KMS-11 (cell line): ENCODE measurements around the gene LMCD1.

ENCODE experiments used
- H2AFZ ChIP-seq: fragments of 200-600 bp; sonication (generic); 2 replicates; pipeline ENCODE4 v1.6.1; 2016; ENCODE audit warnings: antibody characterized with exemption, mixed run types, low read depth
- H3K27ac ChIP-seq: fragments of 200-600 bp; sonication (generic); 2 replicates; pipeline ENCODE4 v1.6.1; 2016; ENCODE audit warnings: mild to moderate bottlenecking, mixed run types
- H3K27me3 ChIP-seq: fragments of 200-600 bp; sonication (generic); 2 replicates; pipeline ENCODE4 v1.6.1; 2017; ENCODE audit warnings: mild to moderate bottlenecking, low read depth, mixed run types, moderate library complexity; ENCODE audit not compliant: insufficient read depth
- H3K36me3 ChIP-seq: fragments of 200-600 bp; sonication (generic); 2 replicates; pipeline ENCODE4 v1.6.1; 2017; ENCODE audit warnings: mild to moderate bottlenecking, mixed run types; ENCODE audit not compliant: insufficient read depth
- H3K4me1 ChIP-seq: fragments of 200-600 bp; sonication (generic); 2 replicates; pipeline ENCODE4 v1.6.1; 2016; ENCODE audit warnings: mild to moderate bottlenecking, low read depth, mixed run types; ENCODE audit not compliant: poor library complexity, severe bottlenecking
- H3K4me2 ChIP-seq: fragments of 200-600 bp; sonication (generic); 2 replicates; pipeline ENCODE4 v1.7.0; 2016; ENCODE audit warnings: mild to moderate bottlenecking, mixed run types
- H3K4me3 ChIP-seq: fragments of 200-600 bp; sonication (generic); IDR thresholded peaks from 2 replicates; pipeline ENCODE4 v1.6.1; 2017; ENCODE audit warnings: low read depth, low read length, mixed read lengths; ENCODE audit not compliant: insufficient read depth
- H3K79me2 ChIP-seq: fragments of 200-600 bp; sonication (generic); 2 replicates; pipeline ENCODE4 v1.6.1; 2016; ENCODE audit warnings: low read depth, mixed run types; ENCODE audit not compliant: insufficient read depth
- H3K9ac ChIP-seq: fragments of 200-600 bp; sonication (generic); 2 replicates; pipeline ENCODE4 v1.6.1; 2016; ENCODE audit warnings: mild to moderate bottlenecking, mixed run types
- H4K20me1 ChIP-seq: fragments of 200-600 bp; sonication (generic); 2 replicates; pipeline ENCODE4 v1.6.1; 2016; ENCODE audit warnings: mild to moderate bottlenecking, mixed run types; ENCODE audit not compliant: insufficient read depth
- TF ChIP-seq, protein P1 (sequence below): fragments of 200-600 bp; sonication (generic); conservative IDR thresholded peaks from 2 replicates; pipeline ENCODE4 v1.6.1; 2017; ENCODE audit warnings: low read depth, mild to moderate bottlenecking, antibody characterized with exemption, low read length, moderate library complexity, mixed read lengths

LMCD1 gene, protein sequence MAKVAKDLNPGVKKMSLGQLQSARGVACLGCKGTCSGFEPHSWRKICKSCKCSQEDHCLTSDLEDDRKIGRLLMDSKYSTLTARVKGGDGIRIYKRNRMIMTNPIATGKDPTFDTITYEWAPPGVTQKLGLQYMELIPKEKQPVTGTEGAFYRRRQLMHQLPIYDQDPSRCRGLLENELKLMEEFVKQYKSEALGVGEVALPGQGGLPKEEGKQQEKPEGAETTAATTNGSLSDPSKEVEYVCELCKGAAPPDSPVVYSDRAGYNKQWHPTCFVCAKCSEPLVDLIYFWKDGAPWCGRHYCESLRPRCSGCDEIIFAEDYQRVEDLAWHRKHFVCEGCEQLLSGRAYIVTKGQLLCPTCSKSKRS

GRCh38 chr3:8501371-8502131, at the start of gene LMCD1:
Gene LMCD1, plus strand, starts transcription at chr3:8501823. Its CDS starts 116 bp downstream, at chr3:8501939.
- Histone ChIP-seq H4K20me1 (no peaks in the 10 kb centered on the region), H3K4me1 (no peaks in the 10 kb centered on the region), H3K4me3 (peak within 1 kb of the TSS; percentile 62), H3K4me2 (peak within 1 kb of the TSS; percentile 69), H3K9ac (peak within 1 kb of the TSS; percentile 62), H3K27me3 (no peaks in the 10 kb centered on the region), H3K27ac (peak within 1 kb of the TSS; percentile 29; the same call in 1 of the 2 replicates), H2AFZ (peak within 1 kb of the TSS; percentile 94), H3K36me3 (no peaks in the 10 kb centered on the region), H3K79me2 (no peaks in the 10 kb centered on the region)
- TF ChIP-seq, protein P1, sequence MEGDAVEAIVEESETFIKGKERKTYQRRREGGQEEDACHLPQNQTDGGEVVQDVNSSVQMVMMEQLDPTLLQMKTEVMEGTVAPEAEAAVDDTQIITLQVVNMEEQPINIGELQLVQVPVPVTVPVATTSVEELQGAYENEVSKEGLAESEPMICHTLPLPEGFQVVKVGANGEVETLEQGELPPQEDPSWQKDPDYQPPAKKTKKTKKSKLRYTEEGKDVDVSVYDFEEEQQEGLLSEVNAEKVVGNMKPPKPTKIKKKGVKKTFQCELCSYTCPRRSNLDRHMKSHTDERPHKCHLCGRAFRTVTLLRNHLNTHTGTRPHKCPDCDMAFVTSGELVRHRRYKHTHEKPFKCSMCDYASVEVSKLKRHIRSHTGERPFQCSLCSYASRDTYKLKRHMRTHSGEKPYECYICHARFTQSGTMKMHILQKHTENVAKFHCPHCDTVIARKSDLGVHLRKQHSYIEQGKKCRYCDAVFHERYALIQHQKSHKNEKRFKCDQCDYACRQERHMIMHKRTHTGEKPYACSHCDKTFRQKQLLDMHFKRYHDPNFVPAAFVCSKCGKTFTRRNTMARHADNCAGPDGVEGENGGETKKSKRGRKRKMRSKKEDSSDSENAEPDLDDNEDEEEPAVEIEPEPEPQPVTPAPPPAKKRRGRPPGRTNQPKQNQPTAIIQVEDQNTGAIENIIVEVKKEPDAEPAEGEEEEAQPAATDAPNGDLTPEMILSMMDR = no peak

DNA sequence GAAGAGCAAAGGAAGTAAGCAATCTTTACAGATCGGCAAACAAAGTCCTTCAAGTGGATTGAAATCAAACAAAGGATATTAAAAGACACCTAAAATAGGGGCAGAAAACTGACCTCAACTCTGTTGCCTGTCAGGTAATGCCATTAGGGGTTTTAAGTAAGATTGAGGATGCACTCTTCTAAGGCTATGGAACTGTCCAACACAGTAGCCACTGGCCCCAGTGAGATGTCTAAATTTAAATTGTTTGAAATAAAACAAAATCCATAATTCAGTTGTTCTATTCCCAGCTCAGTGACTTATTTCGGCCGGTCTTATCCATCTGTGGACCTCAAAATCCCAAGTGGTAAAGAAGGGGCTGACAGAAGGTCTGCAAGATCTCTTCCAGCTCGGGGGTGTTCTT, 49.5 kb upstream of the LMCD1 start:
- Histone ChIP-seq H3K79me2 (no peaks in the 10 kb centered on the region), H4K20me1 (no peaks in the 10 kb centered on the region), H2AFZ (no peak overlapping the region), H3K4me3 (no peak overlapping the region), H3K9ac (no peak overlapping the region), H3K4me2 (no peak overlapping the region), H3K36me3 (no peaks in the 10 kb centered on the region), H3K27me3 (no peaks in the 10 kb centered on the region), H3K4me1 (no peaks in the 10 kb centered on the region), H3K27ac (no peak overlapping the region)
- TF ChIP-seq, protein P1 = no peak

GRCh38 chr3:8453153-8453552, 48.5 kb upstream of the LMCD1 start:
- no peaks in the 10 kb centered on the region for H3K27me3 ChIP-seq
- H3K27ac ChIP-seq = no peak overlapping the region
- no peaks in the 10 kb centered on the region for H3K36me3 ChIP-seq
- H3K9ac ChIP-seq = no peak overlapping the region
- no peaks in the 10 kb centered on the region for H4K20me1 ChIP-seq
- no peak overlapping the region for H3K4me2 ChIP-seq
- no peaks in the 10 kb centered on the region for H3K79me2 ChIP-seq
- no peak overlapping the region for H2AFZ ChIP-seq
- H3K4me1 ChIP-seq = no peaks in the 10 kb centered on the region
- no peak overlapping the region for H3K4me3 ChIP-seq
- TF ChIP-seq, protein P1 = no peak

DNA sequence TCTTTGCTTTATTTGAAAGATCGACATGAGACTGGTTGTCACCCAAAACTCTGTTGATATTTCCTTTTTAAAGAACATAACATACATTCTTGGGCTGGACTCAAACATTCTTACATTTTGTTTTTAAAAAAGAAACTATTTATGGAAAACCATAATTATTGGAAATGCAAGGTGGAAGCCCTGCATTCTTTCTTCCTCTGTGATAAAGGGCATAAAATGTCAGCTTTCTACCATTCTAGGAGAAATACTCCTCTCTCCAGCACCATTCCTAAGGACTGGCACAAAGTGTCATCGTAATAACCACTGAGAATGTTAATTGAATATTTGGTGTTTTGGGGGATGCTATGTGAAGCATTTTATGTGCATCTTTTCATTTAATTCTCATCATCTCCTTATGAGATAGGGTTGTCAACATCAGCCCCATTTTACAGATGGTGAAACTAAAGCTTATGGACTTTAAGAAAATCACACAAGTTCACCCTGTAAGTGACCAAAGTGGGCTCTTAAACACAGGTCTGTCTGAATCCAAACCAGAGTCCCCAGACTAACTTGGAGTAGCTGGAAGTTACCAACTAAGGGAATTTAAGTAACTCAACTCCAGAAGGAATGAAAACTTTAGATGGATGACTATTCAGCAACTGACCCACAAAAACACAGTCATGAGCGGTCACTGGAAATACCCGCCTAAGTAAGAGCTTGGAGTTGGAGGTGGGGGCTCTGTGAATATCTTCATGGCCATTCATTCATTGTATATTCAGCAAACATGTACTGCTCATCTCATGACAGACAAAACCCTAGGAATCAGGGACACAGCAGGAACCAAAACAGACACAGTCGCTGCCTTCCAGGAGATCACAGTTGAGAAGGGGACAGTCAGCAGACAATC, 45.9 kb upstream of the LMCD1 start:
- Histone ChIP-seq H3K36me3 (no peaks in the 10 kb centered on the region), H3K4me2 (no peak overlapping the region), H3K27ac (no peak overlapping the region), H2AFZ (no peak overlapping the region), H3K79me2 (no peaks in the 10 kb centered on the region), H3K4me1 (no peaks in the 10 kb centered on the region), H3K9ac (no peak overlapping the region), H4K20me1 (no peaks in the 10 kb centered on the region), H3K4me3 (no peak overlapping the region), H3K27me3 (no peaks in the 10 kb centered on the region)
- TF ChIP-seq, protein P1 = no peak
